Calu3 (cell line): Measurements from ENCODE around the gene CCNYL1. TPM values are rescaled to one million over a fixed set of nuclear protein-coding genes. Genes with fewer than 3 reads are reported as not detected.
A peak's percentile ranks its signal among the peaks of the same experiment; 100 is the strongest.
"Not testable (repeated sequence)": the region's sequence is repeated elsewhere in the genome, so short reads cannot be mapped to it uniquely, and the experiment has no call there.

ENCODE experiments used
- BruUV-seq: library from RNA; stranded (reverse); fragments of 400-500 nt; replicated peaks from 2 replicates; lab custom pipeline; 2021; lab: Mats Ljungman, UMichigan
- CTCF ChIA-PET: fragments of 300-600 bp; sonication (Branson Sonifier 250); formaldehyde crosslinking; loops from one replicate; lab custom pipeline; 2022; ENCODE audit warnings: antibody characterized with exemption; lab: Charles Lee
- DNase-seq: peaks from one replicate; pipeline ENCODE4 v3.0.0; 2022
- H3K27ac Mint-ChIP-seq: one replicate; pipeline ENCODE4 v1.8.0; 2022; ENCODE audit warnings: mixed read lengths; ENCODE audit not compliant: unreplicated experiment
- H3K27me3 Mint-ChIP-seq: one replicate; pipeline ENCODE4 v1.8.0; 2022; ENCODE audit warnings: mixed read lengths; ENCODE audit not compliant: unreplicated experiment
- H3K36me3 Mint-ChIP-seq: one replicate; pipeline ENCODE4 v1.8.0; 2022; ENCODE audit warnings: mild to moderate bottlenecking, moderate library complexity, mixed read lengths; ENCODE audit not compliant: insufficient read depth, unreplicated experiment
- H3K4me1 Mint-ChIP-seq: one replicate; pipeline ENCODE4 v1.8.0; 2022; ENCODE audit warnings: mild to moderate bottlenecking, low read depth, mixed read lengths; ENCODE audit not compliant: unreplicated experiment
- H3K4me3 Mint-ChIP-seq: one replicate; pipeline ENCODE4 v1.8.0; 2022; ENCODE audit warnings: mild to moderate bottlenecking, low read depth, moderate library complexity, mixed read lengths; ENCODE audit not compliant: unreplicated experiment
- H3K9me3 Mint-ChIP-seq: one replicate; pipeline ENCODE4 v1.8.0; 2022; ENCODE audit warnings: low read depth, mixed read lengths; ENCODE audit not compliant: unreplicated experiment
- CTCF ChIP-seq: fragments of 200-600 bp; IDR thresholded peaks from one replicate; pipeline ENCODE4 v1.8.0; 2022; ENCODE audit warnings: antibody characterized with exemption; ENCODE audit not compliant: unreplicated experiment
- intact Hi-C: fragments of 100-400 bp; cut with micrococcal nuclease; formaldehyde crosslinking; loops from one replicate; pipeline ENCODE4 v1.10.0; 2022; ENCODE audit not compliant: unreplicated experiment
- total RNA-seq: library from RNA; stranded (reverse); gene quantifications from 2 replicates; pipeline ENCODE4 v1.2.3, GENCODE V29; 2022

Gene CCNYL1
- total RNA-seq, 1 experiment from 2014 or later: 13.7 TPM

GRCh38 chr2:207686812-207687211 is 24.6 kb upstream of the CCNYL1 start:
- intact Hi-C loops: no loop called here
- H3K27ac Mint-ChIP-seq: no peak overlapping the region

GRCh38 chr2:207688597-207688996 is 22.8 kb upstream of the CCNYL1 start:
- Mint-ChIP-seq H3K4me3 (no peak overlapping the region), H3K27ac (no peak overlapping the region), H3K4me1 (peaks cover 11% of the 10 kb centered on the region), H3K9me3 (no peaks in the 10 kb centered on the region), H3K36me3 (peaks cover 9% of the 10 kb centered on the region), H3K27me3 (peaks cover 7% of the 10 kb centered on the region)
- TF ChIP-seq CTCF: no peak
- DNase-seq: no peak
- no TSS peak for BruUV-seq
- intact Hi-C loops: no loop called here
- CTCF ChIA-PET: interaction anchor here (0.6 to 1.0 kb wide), 3 partner anchors 55 to 312 kb away, joined by 3 to 4 read pairs (median 3); no protein-coding TSS in a partner anchor

More at GRCh38 chr2:207686812-207687211, 24.6 kb upstream of the CCNYL1 start:
- Mint-ChIP-seq H3K4me3 (no peak overlapping the region), H3K9me3 (no peaks in the 10 kb centered on the region), H3K27me3 (peaks cover 7% of the 10 kb centered on the region), H3K36me3 (peaks cover 15% of the 10 kb centered on the region), H3K4me1 (peaks cover 19% of the 10 kb centered on the region)
- CTCF ChIA-PET: no interaction called here
- DNase-seq: no peak
- TF ChIP-seq CTCF: no peak
- BruUV-seq: no TSS peak

- intact Hi-C loops: not testable (repeated sequence)
Measured at GRCh38 chr2:207690845-207691461, 20.5 kb upstream of the CCNYL1 start.

GRCh38 chr2:207692206-207693065 is 19.0 kb upstream of the CCNYL1 start:
- CTCF ChIA-PET: interaction anchor here (1.5 to 1.7 kb wide), 2 partner anchors 12 to 67 kb away, joined by 5 to 6 read pairs; partner anchors contain the start of gene METTL21A
- H3K27ac Mint-ChIP-seq: no peak overlapping the region
- intact Hi-C loops: no loop called here
- H3K27me3 Mint-ChIP-seq: peaks cover 11% of the 10 kb centered on the region
- H3K4me3 Mint-ChIP-seq: no peak overlapping the region
- BruUV-seq: no TSS peak
- H3K4me1 Mint-ChIP-seq: no peaks in the 10 kb centered on the region
- no peaks in the 10 kb centered on the region for H3K36me3 Mint-ChIP-seq
- no peaks in the 10 kb centered on the region for H3K9me3 Mint-ChIP-seq
- peak; percentile 44 for DNase-seq
- TF ChIP-seq CTCF: peak; percentile 53

More at GRCh38 chr2:207690845-207691461, 20.5 kb upstream of the CCNYL1 start:
- DNase-seq, BruUV-seq, H3K4me3 Mint-ChIP-seq, H3K9me3 Mint-ChIP-seq, H3K4me1 Mint-ChIP-seq, H3K36me3 Mint-ChIP-seq, CTCF ChIA-PET, H3K27me3 Mint-ChIP-seq, H3K27ac Mint-ChIP-seq: not testable (repeated sequence)
